K562 (cell line): ENCODE data around the gene OSCAR. TPM values are rescaled to one million over a fixed set of nuclear protein-coding genes. Genes with fewer than 3 reads are reported as not detected.

Experiments used
- ARNT ChIP-seq, 2 experiments: fragments of 450-650 bp; IDR thresholded peaks; 2 replicates each; pipeline ENCODE4 v1.6.1; 2016; ENCODE audit warnings: mild to moderate bottlenecking in 1 of 2
- BHLHE40 ChIP-seq: IDR thresholded peaks from 2 replicates; pipeline ENCODE4 v1.6.1; 2011; ENCODE audit warnings: low read length, improper control_type of control experiment
- CHD2 ChIP-seq: IDR thresholded peaks from 2 replicates; pipeline ENCODE4 v1.6.1; 2011; ENCODE audit warnings: low read depth, low read length
- DPF2 ChIP-seq: fragments of 450-650 bp; IDR thresholded peaks from 2 replicates; pipeline ENCODE4 v1.6.1; 2016
- EWSR1 ChIP-seq: fragments of 450-650 bp; IDR thresholded peaks from 2 replicates; pipeline ENCODE4 v1.6.1; 2018; ENCODE audit warnings: borderline replicate concordance, mild to moderate bottlenecking, low read depth, moderate library complexity; ENCODE audit not compliant: partially characterized antibody
- FOXK1 ChIP-seq: sonication (generic); formaldehyde crosslinking; IDR thresholded peaks from 2 replicates; pipeline ENCODE4 v1.8.0; 2022; ENCODE audit warnings: missing genetic modification reagents, mild to moderate bottlenecking, borderline replicate concordance
- GMEB1 ChIP-seq: fragments of 250-450 bp; sonication (Bioruptor Pico); IDR thresholded peaks from 2 replicates; pipeline ENCODE4 v1.4.0; 2020; ENCODE audit warnings: mild to moderate bottlenecking
- JUND ChIP-seq, 2 experiments: IDR thresholded peaks; 2 replicates in 1 of 2; 3 replicates in 1 of 2; pipeline ENCODE4 v1.6.1; 2011; ENCODE audit warnings: borderline replicate concordance in 2 of 2, low read depth in 2 of 2, low read length in 2 of 2, improper control_type of control experiment in 1 of 2, missing biosample characterization in 1 of 2, missing genetic modification characterization in 1 of 2, missing genetic modification reagents in 1 of 2
- L3MBTL2 ChIP-seq: fragments of 450-650 bp; IDR thresholded peaks from 2 replicates; pipeline ENCODE4 v1.6.1; 2016; ENCODE audit warnings: mild to moderate bottlenecking, moderate library complexity
- MXI1 ChIP-seq: IDR thresholded peaks from 2 replicates; pipeline ENCODE4 v1.6.1; 2011; ENCODE audit warnings: low read depth, mild to moderate bottlenecking, improper control_type of control experiment, low read length
- RAD21 ChIP-seq, 2 experiments: fragments of 250-450 bp in 1 of 2; fragments of 450-650 bp in 1 of 2; sonication (Bioruptor Pico) in 1 of 2; formaldehyde crosslinking in 1 of 2; IDR thresholded peaks in 1 of 2; conservative IDR thresholded peaks in 1 of 2; 2 replicates each; pipeline versions ENCODE4 v1.4.0 to v1.8.0; 2020 to 2022; ENCODE audit warnings: mild to moderate bottlenecking in 2 of 2, moderate library complexity in 1 of 2
- RCOR1 ChIP-seq, 2 experiments: IDR thresholded peaks; 2 replicates each; pipeline ENCODE4 v1.6.1; 2012; ENCODE audit warnings: low read depth in 2 of 2, low read length in 2 of 2, borderline replicate concordance in 1 of 2, improper control_type of control experiment in 1 of 2
- RUNX1 ChIP-seq: sonication (generic); IDR thresholded peaks from 2 replicates; pipeline ENCODE4 v1.6.1; 2016; ENCODE audit warnings: antibody characterized with exemption, low read depth
- SAFB2 ChIP-seq: fragments of 200-400 bp; formaldehyde crosslinking; IDR thresholded peaks from 2 replicates; pipeline ENCODE4 v1.6.1; 2018; ENCODE audit warnings: borderline replicate concordance, low read length, low read depth, moderate library complexity; ENCODE audit not compliant: severe bottlenecking
- TAF15 ChIP-seq: fragments of 200-400 bp; formaldehyde crosslinking; IDR thresholded peaks from 2 replicates; pipeline ENCODE4 v1.6.1; 2017; ENCODE audit warnings: mild to moderate bottlenecking, low read depth, low read length, moderate library complexity
- TCF7 ChIP-seq: sonication (generic); IDR thresholded peaks from 2 replicates; pipeline ENCODE4 v1.6.1; 2016; ENCODE audit warnings: antibody characterized with exemption, borderline replicate concordance
- TEAD1 ChIP-seq, 2 experiments: fragments of 450-650 bp in 1 of 2; sonication (generic) in 1 of 2; formaldehyde crosslinking; IDR thresholded peaks; 2 replicates each; pipeline versions ENCODE4 v1.4.0 to v1.8.0; 2020 to 2022; ENCODE audit warnings: mild to moderate bottlenecking in 2 of 2, missing genetic modification reagents in 1 of 2
- ZNF395 ChIP-seq: fragments of 200-800 bp; sonication (Bioruptor generic); IDR thresholded peaks from 2 replicates; pipeline ENCODE4 v1.6.1; 2017; ENCODE audit warnings: missing genetic modification characterization, missing compliant biosample characterization
- ZNF41 ChIP-seq: fragments of 250-450 bp; sonication (Bioruptor Pico); conservative IDR thresholded peaks from 2 replicates; pipeline ENCODE4 v1.4.0; 2020; ENCODE audit warnings: mild to moderate bottlenecking
- ZNF431 ChIP-seq: sonication (generic); formaldehyde crosslinking; IDR thresholded peaks from 2 replicates; pipeline ENCODE4 v1.8.0; 2022; ENCODE audit warnings: mild to moderate bottlenecking, missing genetic modification reagents
- polyA plus RNA-seq, 8 experiments: library from polyadenylated mRNA; depleted of rRNA in 4 of 8; stranded (reverse) in 5 of 8; unstranded in 3 of 8; fragments of >200 nt; fragmentation: Nextera tagmentation in 2 of 8; fragmentation: Illumina TruSeq in 1 of 8; extraction: Ambion mirVana in 2 of 8; extraction: Trizol in 1 of 8; gene quantifications; 2 replicates each; pipeline versions ENCODE4 v1.2.1 to v1.2.3, GENCODE V29; 2011 to 2014; ENCODE audit warnings: inconsistent platforms in 1 of 8, missing spikeins in 1 of 8
- total RNA-seq, 7 experiments: library from RNA; depleted of rRNA in 6 of 7; stranded (reverse); fragments of >200 nt in 6 of 7; fragmentation: Illumina TruSeq in 2 of 7; extraction: Trizol in 2 of 7; gene quantifications; 2 replicates each; pipeline versions ENCODE4 v1.2.1 to v1.2.3, GENCODE V29; 2011 to 2021; ENCODE audit warnings: low replicate concordance in 1 of 7
- TF ChIP-seq, protein P1 (sequence below): sonication (generic); formaldehyde crosslinking; IDR thresholded peaks from 2 replicates; pipeline ENCODE4 v1.8.1; 2023; ENCODE audit warnings: mild to moderate bottlenecking, missing genetic modification reagents, moderate library complexity

OSCAR gene
- total and polyA plus RNA-seq, 9 of the 15 experiments (the other 6 are each of a cell fraction or from before 2014, with no cell fraction given): 0.09 to 0.62 (median 0.13) TPM; not detected in 5

DNA sequence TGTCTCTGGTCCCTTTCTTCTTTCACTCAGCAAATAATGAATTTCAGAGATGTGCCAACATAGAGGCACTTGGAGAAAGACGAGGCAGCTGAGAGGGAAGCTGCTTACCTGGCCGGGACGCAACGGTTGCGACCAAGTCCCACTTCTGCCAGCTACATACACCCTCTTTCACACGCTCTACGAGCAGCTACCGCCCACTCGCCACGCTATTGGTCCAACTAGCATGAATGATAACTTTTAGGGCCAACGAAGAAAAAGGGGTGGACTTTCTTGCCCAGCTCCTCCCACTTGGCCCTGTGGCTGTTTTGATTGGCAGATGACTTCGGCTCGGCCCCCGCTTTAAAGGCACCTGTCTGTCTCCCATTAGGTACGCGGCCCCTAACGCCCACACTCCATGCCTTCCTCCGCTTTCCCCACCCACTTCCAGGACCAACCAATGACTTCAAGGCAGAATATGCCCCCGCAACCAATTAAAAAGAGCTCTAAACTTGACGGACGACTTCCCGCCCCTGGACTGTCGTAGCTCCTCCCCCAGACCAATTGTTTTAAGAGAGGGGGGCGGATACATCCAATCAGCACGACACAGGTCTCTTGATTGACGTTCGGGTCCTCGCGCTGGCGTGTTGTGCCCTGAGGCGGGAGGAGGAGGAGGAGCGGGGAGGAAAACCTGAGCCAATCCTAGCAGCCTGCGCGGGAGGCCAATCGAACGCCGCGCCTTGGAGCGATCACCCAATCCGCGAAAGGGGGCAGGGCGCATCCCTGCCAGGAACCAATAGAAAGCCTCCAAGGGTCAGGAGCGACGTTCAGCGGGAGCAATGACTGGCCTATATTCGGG is 36.5 kb upstream of the OSCAR start (continued):
- TF ChIP-seq JUND (IDR thresholded peaks at IDR 0.05; ENCODE audit: borderline replicate concordance, low read depth, low read length) (0 out of 2 replicates have a peak, but pooled peaks have one; percentile 14), JUND (tag; IDR thresholded peaks at IDR 0.05; ENCODE audit: borderline replicate concordance, low read depth, low read length) (no peak), RAD21 (CRISPR knock-in tag; conservative IDR thresholded peaks at IDR 0.05 in 1 of 2, IDR thresholded peaks at IDR 0.05 in 1 of 2) (no peak), MXI1 (0 out of 2 replicates have a peak, but pooled peaks have one; percentile 12), EWSR1 (no peak), TAF15 (no peak), FOXK1 (CRISPR knock-in tag) (no peak), BHLHE40 (no peak), ZNF431 (CRISPR knock-in tag) (no peak), TEAD1 (CRISPR knock-in tag; IDR thresholded peaks at IDR 0.05) (no peak), RCOR1 (IDR thresholded peaks at IDR 0.05; ENCODE audit: borderline replicate concordance in 1 of 2, low read depth in 2 of 2, low read length in 2 of 2) (no peak), DPF2 (no peak; the same call in 1 of the 2 replicates), SAFB2 (no peak), RUNX1 (0 out of 2 replicates have a peak, but pooled peaks have one; percentile 35), ZNF41 (CRISPR knock-in tag) (no peak), TCF7 (no peak), CHD2 (peak; percentile 93), ZNF395 (CRISPR knock-in tag) (no peak), ARNT (IDR thresholded peaks at IDR 0.05) (no peak), GMEB1 (CRISPR knock-in tag) (0 out of 2 replicates have a peak, but pooled peaks have one; percentile 41), L3MBTL2 (peak; percentile 75; the same call in 1 of the 2 replicates)
- TF ChIP-seq, protein P1, sequence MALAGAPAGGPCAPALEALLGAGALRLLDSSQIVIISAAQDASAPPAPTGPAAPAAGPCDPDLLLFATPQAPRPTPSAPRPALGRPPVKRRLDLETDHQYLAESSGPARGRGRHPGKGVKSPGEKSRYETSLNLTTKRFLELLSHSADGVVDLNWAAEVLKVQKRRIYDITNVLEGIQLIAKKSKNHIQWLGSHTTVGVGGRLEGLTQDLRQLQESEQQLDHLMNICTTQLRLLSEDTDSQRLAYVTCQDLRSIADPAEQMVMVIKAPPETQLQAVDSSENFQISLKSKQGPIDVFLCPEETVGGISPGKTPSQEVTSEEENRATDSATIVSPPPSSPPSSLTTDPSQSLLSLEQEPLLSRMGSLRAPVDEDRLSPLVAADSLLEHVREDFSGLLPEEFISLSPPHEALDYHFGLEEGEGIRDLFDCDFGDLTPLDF (CRISPR knock-in tag): peak; percentile 72; the same call in 1 of the 2 replicates
